HG03060 (cell line): ENCODE results near the gene OVCA2.
"Not testable (repeated sequence)": the region's sequence is repeated elsewhere in the genome, so short reads cannot be mapped to it uniquely, and the experiment has no call there.

Experiments used
- ATAC-seq: cut with Tn5 transposase; IDR thresholded peaks from one replicate; pipeline ENCODE4 v1.9.1; 2021; ENCODE audit warnings: low read depth, moderate number of reproducible peaks; ENCODE audit not compliant: unreplicated experiment

The OVCA2 gene

GRCh38 chr17:2013220-2013993, 28.4 kb upstream of the OVCA2 start:
- not testable (repeated sequence) for ATAC-seq

GRCh38 chr17:2013994-2014317, 27.9 kb upstream of the OVCA2 start:
- no peak for ATAC-seq

- no peak for ATAC-seq
Observed at GRCh38 chr17:2015314-2015713, 26.5 kb upstream of the OVCA2 start.

GRCh38 chr17:2016494-2016893, 25.3 kb upstream of the OVCA2 start:
- ATAC-seq: no peak

GRCh38 chr17:2017274-2017941, 24.4 kb upstream of the OVCA2 start:
- ATAC-seq: no peak

GRCh38 chr17:2018716-2019510, 22.9 kb upstream of the OVCA2 start:
- no peak for ATAC-seq

GRCh38 chr17:2019723-2020122, 22.1 kb upstream of the OVCA2 start:
- ATAC-seq: no peak

- ATAC-seq: no peak
Observed at GRCh38 chr17:2020721-2021120, 21.1 kb upstream of the OVCA2 start.

GRCh38 chr17:2022647-2023240, 19.1 kb upstream of the OVCA2 start:
- no peak for ATAC-seq

- ATAC-seq: no peak
Observed at GRCh38 chr17:2023256-2023655, 18.6 kb upstream of the OVCA2 start.

GRCh38 chr17:2023692-2024571, 17.9 kb upstream of the OVCA2 start:
- no peak for ATAC-seq

- ATAC-seq: no peak
Observed at GRCh38 chr17:2024572-2025219, 17.1 kb upstream of the OVCA2 start.

- ATAC-seq: no peak
Observed at GRCh38 chr17:2025220-2025621, 16.6 kb upstream of the OVCA2 start, which contains the start of gene RTN4RL1. TSS of gene RTN4RL1 (minus strand) at chr17:2025334. CDS start at chr17:2024865, 469 bp downstream.

- no peak for ATAC-seq
Observed at GRCh38 chr17:2025622-2026309, 16.1 kb upstream of the OVCA2 start.

GRCh38 chr17:2027528-2028233, 14.1 kb upstream of the OVCA2 start:
- ATAC-seq: no peak

- ATAC-seq: no peak
Observed at GRCh38 chr17:2028234-2028614, 13.6 kb upstream of the OVCA2 start.

- no peak for ATAC-seq
Observed at GRCh38 chr17:2028737-2029136, 13.1 kb upstream of the OVCA2 start.
